ENCODE data around the gene B4GALT3. TPM values are rescaled to one million over a fixed set of nuclear protein-coding genes. Genes with fewer than 3 reads are reported as not detected.
"Not testable (repeated sequence)": the region's sequence is repeated elsewhere in the genome, so short reads cannot be mapped to it uniquely, and the experiment has no call there.

Gene B4GALT3
- total RNA-seq = 57.5 and 57.6 TPM in 2 replicates

DNA sequence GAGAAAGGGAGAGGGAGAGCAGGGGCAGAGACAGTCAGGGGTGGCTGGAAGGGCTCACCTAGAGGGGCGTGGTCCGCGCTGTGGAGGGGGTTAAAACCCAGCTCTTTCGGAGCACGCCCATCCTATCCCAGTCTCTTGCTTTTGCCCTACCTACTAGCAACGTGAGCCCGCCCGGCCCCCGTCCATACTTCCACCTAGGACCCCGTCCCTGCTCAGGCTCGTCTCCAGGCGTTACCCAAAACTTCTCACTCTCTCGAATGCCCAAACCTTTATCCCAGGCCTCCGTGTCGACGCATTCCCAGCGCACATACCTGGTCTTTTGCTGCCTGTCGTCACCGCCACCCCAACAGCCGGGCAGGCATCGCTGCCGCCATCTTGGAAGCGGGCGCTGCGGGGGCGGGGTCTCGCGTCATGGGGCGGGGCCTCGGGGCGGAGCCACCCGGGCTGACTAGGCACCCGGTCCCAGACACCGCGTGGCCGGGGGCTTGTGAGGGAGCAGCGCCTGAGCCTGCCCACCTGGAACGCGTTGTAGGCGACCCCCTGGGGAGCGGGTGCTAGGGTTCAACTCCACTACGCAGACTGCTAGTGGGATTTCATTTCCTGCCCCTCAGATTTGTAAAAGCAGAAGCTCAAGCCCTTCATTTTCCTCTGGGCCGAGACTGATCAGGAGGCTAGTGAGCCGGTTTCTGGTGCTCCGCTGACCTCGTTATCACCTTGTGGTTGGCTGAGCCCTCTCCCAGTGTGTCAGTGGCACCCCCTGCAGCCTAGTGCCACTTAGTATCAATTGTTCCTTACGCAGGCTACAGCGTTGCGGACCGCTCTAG lies at the start of gene B4GALT3:
Gene B4GALT3 (minus strand): TSS at position 396 of the 824 bp plus-strand sequence. CDS start 1,447 bp downstream, outside the sequence.
- Mint-ChIP-seq H3K9me3 (no peaks in the 10 kb centered on the region), H3K27me3 (ENCODE audit: low read depth) (no peaks in the 10 kb centered on the region), H3K4me3 (ENCODE audit: low read depth) (peak within 1 kb of the TSS; percentile 99), H3K4me1 (ENCODE audit: low read depth) (peaks cover 48% of the 10 kb centered on the region), H3K36me3 (ENCODE audit: low read depth) (peaks cover 44% of the 10 kb centered on the region), H3K27ac (peak within 1 kb of the TSS; percentile 97)
- DNase-seq (ENCODE audit: low spot score) = peak; percentile 92
- intact Hi-C loops (cut with micrococcal nuclease) = loop anchor here (1.0 to 2.0 kb wide), 2 partner anchors 11 to 45 kb away; partner anchors contain the start of genes DEDD and PPOX

- Mint-ChIP-seq H3K4me1 (ENCODE audit: low read depth) (peaks cover 23% of the 10 kb centered on the region), H3K4me3 (ENCODE audit: low read depth) (peak overlapping the region; percentile 100), H3K36me3 (ENCODE audit: low read depth) (peaks cover 33% of the 10 kb centered on the region), H3K27ac (peak overlapping the region; percentile 73), H3K9me3 (no peaks in the 10 kb centered on the region), H3K27me3 (ENCODE audit: low read depth) (no peaks in the 10 kb centered on the region)
- no peak for DNase-seq (ENCODE audit: low spot score)
- intact Hi-C loops (cut with micrococcal nuclease) = loop anchor here (1.0 to 2.0 kb wide), 3 partner anchors 65 to 156 kb away; partner anchors contain the start of gene SDHC
Measured at GRCh38 chr1:161226759-161227158, 49.5 kb upstream of the B4GALT3 start.

DNA sequence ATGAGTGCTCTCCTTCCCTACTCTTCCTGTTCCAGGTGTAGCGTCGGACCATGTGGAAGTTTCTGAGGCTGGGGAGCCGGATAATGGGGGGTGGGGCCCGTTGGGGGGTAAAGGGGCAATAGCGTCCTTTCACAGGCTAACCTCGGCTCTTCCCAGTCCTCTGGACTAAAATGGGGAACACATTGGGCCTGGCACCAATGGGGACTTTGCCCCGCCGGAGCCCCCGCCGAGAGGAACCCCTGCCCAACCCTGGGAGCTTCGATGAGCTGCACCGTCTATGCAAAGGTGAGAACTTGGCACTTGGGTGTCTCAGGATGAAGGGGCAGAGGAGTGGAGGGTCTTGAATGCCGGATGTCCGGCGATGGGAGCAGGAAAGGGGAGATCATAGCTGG lies 49.0 kb upstream of the B4GALT3 start:
- no peak for DNase-seq (ENCODE audit: low spot score)
- no peaks in the 10 kb centered on the region for H3K9me3 Mint-ChIP-seq

GRCh38 chr1:161225534-161226319 lies 48.4 kb upstream of the B4GALT3 start, which contains the start of gene TOMM40L:
TOMM40L (plus strand) TSS chr1:161226060; CDS start chr1:161226490, 430 bp downstream.
- intact Hi-C loops (cut with micrococcal nuclease) = loop anchor here (1.0 to 2.0 kb wide), 5 partner anchors 15 to 89 kb away; partner anchors contain the start of genes NDUFS2 and SDHC
- H3K27me3 Mint-ChIP-seq (ENCODE audit: low read depth) = no peaks in the 10 kb centered on the region
- peaks cover 23% of the 10 kb centered on the region for H3K4me1 Mint-ChIP-seq (ENCODE audit: low read depth)

More for the DNA sequence above, 49.0 kb upstream of the B4GALT3 start:
- intact Hi-C loops (cut with micrococcal nuclease) = loop anchor here (2.0 kb wide), 1 partner anchor 88 kb away; the partner anchor contains the start of gene SDHC
- Mint-ChIP-seq H3K4me1 (ENCODE audit: low read depth) (peaks cover 23% of the 10 kb centered on the region), H3K27ac (peak overlapping the region; percentile 100), H3K4me3 (ENCODE audit: low read depth) (peak overlapping the region; percentile 100), H3K27me3 (ENCODE audit: low read depth) (no peaks in the 10 kb centered on the region), H3K36me3 (ENCODE audit: low read depth) (peaks cover 33% of the 10 kb centered on the region)

GRCh38 chr1:161225178-161225533 lies 47.8 kb upstream of the B4GALT3 start:
- peaks cover 26% of the 10 kb centered on the region for H3K36me3 Mint-ChIP-seq (ENCODE audit: low read depth)
- no peaks in the 10 kb centered on the region for H3K9me3 Mint-ChIP-seq
- H3K4me3 Mint-ChIP-seq (ENCODE audit: low read depth) = no peak overlapping the region
- no peaks in the 10 kb centered on the region for H3K27me3 Mint-ChIP-seq (ENCODE audit: low read depth)
- peak overlapping the region; percentile 54 for H3K27ac Mint-ChIP-seq
- intact Hi-C loops (cut with micrococcal nuclease) = loop anchor here (1.0 to 2.0 kb wide), 4 partner anchors 15 to 45 kb away; partner anchors contain the start of gene NDUFS2
- DNase-seq (ENCODE audit: low spot score) = no peak
- peaks cover 23% of the 10 kb centered on the region for H3K4me1 Mint-ChIP-seq (ENCODE audit: low read depth)

More at GRCh38 chr1:161225534-161226319, 48.4 kb upstream of the B4GALT3 start, which contains the start of gene TOMM40L:
- Mint-ChIP-seq H3K27ac (peak within 1 kb of the TSS; percentile 100), H3K9me3 (no peaks in the 10 kb centered on the region), H3K4me3 (ENCODE audit: low read depth) (peak within 1 kb of the TSS; percentile 100), H3K36me3 (ENCODE audit: low read depth) (peaks cover 32% of the 10 kb centered on the region)
- DNase-seq (ENCODE audit: low spot score) = peak; percentile 89

DNA sequence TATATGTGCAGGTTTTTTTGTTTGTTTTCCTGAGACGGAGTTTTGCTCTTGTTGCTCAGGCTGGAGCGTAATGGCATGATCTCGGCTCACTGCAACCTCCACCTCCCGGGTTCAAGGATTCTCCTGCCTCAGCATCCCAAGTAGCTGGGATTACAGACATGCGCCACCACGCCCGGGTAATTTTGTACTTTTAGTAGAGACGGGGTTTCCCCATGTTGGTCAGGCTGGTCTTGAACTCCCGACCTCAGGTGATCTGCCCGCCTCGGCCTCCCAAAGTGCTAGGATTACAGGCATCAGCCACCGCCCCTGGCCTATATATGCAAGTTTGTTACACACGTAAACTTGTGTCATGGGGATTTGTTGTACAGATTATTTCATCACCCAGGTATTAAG lies 47.4 kb upstream of the B4GALT3 start:
- not testable (repeated sequence) for H3K27ac Mint-ChIP-seq; H3K27me3 Mint-ChIP-seq (ENCODE audit: low read depth); H3K9me3 Mint-ChIP-seq; DNase-seq (ENCODE audit: low spot score); H3K4me3 Mint-ChIP-seq (ENCODE audit: low read depth)
- intact Hi-C loops (cut with micrococcal nuclease) = loop anchor here (1.0 to 2.0 kb wide), 4 partner anchors 14 to 44 kb away; partner anchors contain the start of gene NDUFS2
- Mint-ChIP-seq H3K4me1 (ENCODE audit: low read depth) (peaks cover 23% of the 10 kb centered on the region), H3K36me3 (ENCODE audit: low read depth) (peaks cover 23% of the 10 kb centered on the region)

DNA sequence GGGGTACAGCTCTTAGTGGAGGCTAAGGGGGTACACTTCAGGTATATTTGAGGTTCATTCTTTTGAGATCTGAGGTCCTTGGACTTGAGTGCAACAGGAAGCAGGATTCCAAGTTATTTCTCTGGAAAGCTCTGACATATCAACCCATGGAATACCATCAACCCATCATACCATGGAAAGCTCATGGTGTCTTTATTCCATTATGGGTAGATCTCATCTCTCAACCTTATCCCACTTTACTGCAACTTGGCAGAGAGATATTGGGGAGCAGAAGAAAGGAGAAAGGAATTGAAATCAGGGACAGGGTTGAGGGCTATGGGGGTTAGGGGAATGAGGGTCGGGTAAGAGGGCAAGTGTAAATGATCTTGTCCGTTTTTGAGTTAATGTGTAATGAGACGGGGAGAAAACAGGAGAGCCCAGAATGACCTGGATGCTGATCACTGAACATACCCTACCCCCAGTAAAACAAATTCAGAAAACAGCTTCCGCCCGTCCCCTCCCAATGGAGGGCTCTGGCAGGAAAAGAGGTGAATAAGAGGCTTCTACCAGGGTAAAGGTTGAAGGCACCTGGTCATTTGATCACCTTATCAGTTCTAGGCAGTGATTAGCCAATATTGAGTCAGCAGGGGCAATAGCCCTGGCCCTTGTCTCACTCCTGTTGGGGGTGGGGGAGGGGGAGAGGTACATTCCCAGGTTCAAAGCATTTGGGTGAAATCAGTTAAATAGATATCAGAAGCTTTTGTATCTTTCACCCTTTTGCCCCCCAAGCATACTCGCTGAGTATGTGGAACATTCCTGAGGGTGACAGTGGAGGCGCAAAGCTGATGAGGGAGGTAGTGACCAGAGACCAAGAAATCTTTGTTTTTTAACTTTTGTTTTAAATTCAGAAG lies 46.7 kb upstream of the B4GALT3 start:
- intact Hi-C loops (cut with micrococcal nuclease) = loop anchor here (2.0 kb wide), 1 partner anchor 39 kb away; no protein-coding TSS in a partner anchor
- no peaks in the 10 kb centered on the region for H3K9me3 Mint-ChIP-seq
- DNase-seq (ENCODE audit: low spot score) = no peak
- no peak overlapping the region for H3K4me3 Mint-ChIP-seq (ENCODE audit: low read depth)
- H3K27me3 Mint-ChIP-seq (ENCODE audit: low read depth) = no peaks in the 10 kb centered on the region
- peaks cover 24% of the 10 kb centered on the region for H3K4me1 Mint-ChIP-seq (ENCODE audit: low read depth)
- H3K27ac Mint-ChIP-seq = no peak overlapping the region
- peaks cover 17% of the 10 kb centered on the region for H3K36me3 Mint-ChIP-seq (ENCODE audit: low read depth)

DNA sequence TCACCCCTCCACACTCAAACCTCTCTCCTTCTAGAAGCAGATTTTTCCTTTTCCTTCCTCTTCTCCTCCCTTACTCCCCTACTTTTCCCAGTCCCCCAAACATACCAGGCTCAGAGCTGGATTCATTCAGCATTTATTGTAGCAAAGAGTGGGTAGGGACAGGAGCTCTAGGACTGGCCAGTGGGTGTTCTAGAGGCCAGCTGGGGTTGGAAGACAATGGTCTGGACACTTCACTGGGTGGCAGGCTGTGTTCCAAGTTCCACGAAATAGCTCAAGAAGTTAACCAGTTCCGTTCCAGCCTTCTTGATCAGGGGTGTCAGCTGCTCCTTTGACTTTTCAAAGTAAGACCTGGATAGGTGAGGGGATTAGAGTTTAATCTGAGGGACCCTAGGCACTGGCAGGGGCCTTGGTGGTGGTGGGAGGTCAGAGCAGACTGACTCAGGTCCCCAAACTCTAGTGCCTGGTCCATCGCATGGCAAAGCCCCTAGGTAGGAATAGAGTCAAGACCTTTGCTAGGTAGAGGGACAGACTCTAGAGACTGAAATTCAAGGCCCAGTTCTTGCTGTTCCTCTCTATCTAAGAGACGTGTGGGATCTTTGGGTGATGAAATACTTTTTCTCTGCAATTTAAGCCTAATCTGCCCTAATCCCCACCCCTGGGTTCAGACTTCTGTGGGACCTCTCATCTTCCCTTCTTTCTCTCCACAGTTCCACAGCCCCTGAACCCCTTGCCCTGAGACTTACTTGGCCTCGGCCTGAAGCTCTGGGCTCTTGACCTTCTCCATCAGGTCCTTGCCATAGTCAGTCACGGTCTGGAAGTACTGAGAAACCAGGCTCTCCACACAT lies 45.1 kb upstream of the B4GALT3 start:
- Mint-ChIP-seq H3K4me3 (ENCODE audit: low read depth) (no peak overlapping the region), H3K27me3 (ENCODE audit: low read depth) (no peaks in the 10 kb centered on the region), H3K9me3 (no peaks in the 10 kb centered on the region), H3K27ac (no peak overlapping the region), H3K4me1 (ENCODE audit: low read depth) (peaks cover 29% of the 10 kb centered on the region), H3K36me3 (ENCODE audit: low read depth) (peaks cover under 1% of the 10 kb centered on the region)
- intact Hi-C loops (cut with micrococcal nuclease) = no loop called here
- DNase-seq (ENCODE audit: low spot score) = no peak

- Mint-ChIP-seq H3K36me3 (ENCODE audit: low read depth) (peaks cover 3% of the 10 kb centered on the region), H3K27me3 (ENCODE audit: low read depth) (no peaks in the 10 kb centered on the region), H3K4me3 (ENCODE audit: low read depth) (no peak overlapping the region), H3K4me1 (ENCODE audit: low read depth) (peaks cover 27% of the 10 kb centered on the region), H3K27ac (no peak overlapping the region), H3K9me3 (no peaks in the 10 kb centered on the region)
- DNase-seq (ENCODE audit: low spot score) = no peak
- intact Hi-C loops (cut with micrococcal nuclease) = no loop called here
Measured at GRCh38 chr1:161220002-161220401, 42.7 kb upstream of the B4GALT3 start.

- no peak overlapping the region for H3K27ac Mint-ChIP-seq
- no peaks in the 10 kb centered on the region for H3K9me3 Mint-ChIP-seq
- no peak overlapping the region for H3K4me3 Mint-ChIP-seq (ENCODE audit: low read depth)
Measured at GRCh38 chr1:161219078-161219892, 42.0 kb upstream of the B4GALT3 start.

More at GRCh38 chr1:161219078-161219892, 42.0 kb upstream of the B4GALT3 start:
- intact Hi-C loops (cut with micrococcal nuclease) = no loop called here
- H3K36me3 Mint-ChIP-seq (ENCODE audit: low read depth) = peaks cover 7% of the 10 kb centered on the region
- peaks cover 29% of the 10 kb centered on the region for H3K4me1 Mint-ChIP-seq (ENCODE audit: low read depth)
- H3K27me3 Mint-ChIP-seq (ENCODE audit: low read depth) = no peaks in the 10 kb centered on the region
- no peak for DNase-seq (ENCODE audit: low spot score)
